ENCODE measurements around the gene SLCO2B1.

The SLCO2B1 gene

GRCh38 chr11:75135021-75135650 is 15.8 kb upstream of the SLCO2B1 start:
- TF ChIP-seq CTCF (IDR thresholded peaks at IDR 0.05; ENCODE audit: borderline replicate concordance, insufficient read depth, low read depth, low read length), result no peak
- H3K4me3 ChIP-seq (ENCODE audit: low read depth, low read length), result no peak overlapping the region

GRCh38 chr11:75135651-75136050 is 15.3 kb upstream of the SLCO2B1 start:
- no peak for TF ChIP-seq CTCF (IDR thresholded peaks at IDR 0.05; ENCODE audit: borderline replicate concordance, insufficient read depth, low read depth, low read length)
- H3K4me3 ChIP-seq (ENCODE audit: low read depth, low read length), result no peak overlapping the region

GRCh38 chr11:75140269-75141138 is 10.4 kb upstream of the SLCO2B1 start:
- peak; percentile 99 for TF ChIP-seq CTCF (IDR thresholded peaks at IDR 0.05; ENCODE audit: borderline replicate concordance, insufficient read depth, low read depth, low read length)
- H3K4me3 ChIP-seq (ENCODE audit: low read depth, low read length), result no peak overlapping the region

GRCh38 chr11:75141166-75141565 is 9.7 kb upstream of the SLCO2B1 start:
- no peak for TF ChIP-seq CTCF (IDR thresholded peaks at IDR 0.05; ENCODE audit: borderline replicate concordance, insufficient read depth, low read depth, low read length)
- H3K4me3 ChIP-seq (ENCODE audit: low read depth, low read length), result no peak overlapping the region

GRCh38 chr11:75142714-75143419 is 8.0 kb upstream of the SLCO2B1 start:
- no peak overlapping the region for H3K4me3 ChIP-seq (ENCODE audit: low read depth, low read length)
- TF ChIP-seq CTCF (IDR thresholded peaks at IDR 0.05; ENCODE audit: borderline replicate concordance, insufficient read depth, low read depth, low read length), result no peak

- H3K4me3 ChIP-seq (ENCODE audit: low read depth, low read length), result no peak overlapping the region
- TF ChIP-seq CTCF (IDR thresholded peaks at IDR 0.05; ENCODE audit: borderline replicate concordance, insufficient read depth, low read depth, low read length), result no peak
These were observed 7.5 kb upstream of the SLCO2B1 start for GRCh38 chr11:75143420-75143731.

Data from GM12875 (cell line).